Skin epidermis (tissue), 12 donors: Measurements from ENCODE around the gene PCK1.

ENCODE experiments used
- H3K27ac ChIP-seq, 21 experiments: fragments of 200-600 bp; sonication (generic) in 11 of 21; one replicate each; pipeline ENCODE4 v1.5.0; 2020; ENCODE audit warnings: mild to moderate bottlenecking in 3 of 21, inconsistent platforms in 2 of 21, moderate library complexity in 2 of 21
- H3K4me3 ChIP-seq, 7 experiments: fragments of 200-600 bp; sonication (generic) in 2 of 7; one replicate each; pipeline ENCODE4 v1.5.0; 2020; ENCODE audit warnings: inconsistent platforms in 2 of 7, mild to moderate bottlenecking in 2 of 7, moderate library complexity in 1 of 7

Gene PCK1

DNA sequence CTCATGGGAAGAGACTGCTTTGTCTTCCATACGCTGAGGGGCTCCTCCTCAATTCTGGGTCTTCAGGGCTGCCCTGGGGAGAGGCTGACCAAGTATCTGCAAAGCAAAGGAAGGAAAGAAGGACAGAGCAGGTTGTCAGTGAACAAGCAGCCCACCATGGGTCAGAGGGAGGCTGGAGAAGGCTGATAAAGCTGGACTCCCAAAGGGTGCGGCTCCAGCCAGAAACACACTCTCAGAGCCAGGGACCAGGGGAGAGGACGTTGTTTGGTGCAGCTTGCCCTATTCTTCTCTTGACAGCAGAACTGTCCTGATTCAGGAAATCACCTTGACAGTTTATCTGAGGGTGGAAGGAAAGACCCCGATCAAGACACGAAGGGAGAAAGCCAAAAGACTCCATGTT, 25.6 kb upstream of the PCK1 start:
- Histone ChIP-seq H3K4me3 (no peak overlapping the region), H3K27ac (no peak overlapping the region)

DNA sequence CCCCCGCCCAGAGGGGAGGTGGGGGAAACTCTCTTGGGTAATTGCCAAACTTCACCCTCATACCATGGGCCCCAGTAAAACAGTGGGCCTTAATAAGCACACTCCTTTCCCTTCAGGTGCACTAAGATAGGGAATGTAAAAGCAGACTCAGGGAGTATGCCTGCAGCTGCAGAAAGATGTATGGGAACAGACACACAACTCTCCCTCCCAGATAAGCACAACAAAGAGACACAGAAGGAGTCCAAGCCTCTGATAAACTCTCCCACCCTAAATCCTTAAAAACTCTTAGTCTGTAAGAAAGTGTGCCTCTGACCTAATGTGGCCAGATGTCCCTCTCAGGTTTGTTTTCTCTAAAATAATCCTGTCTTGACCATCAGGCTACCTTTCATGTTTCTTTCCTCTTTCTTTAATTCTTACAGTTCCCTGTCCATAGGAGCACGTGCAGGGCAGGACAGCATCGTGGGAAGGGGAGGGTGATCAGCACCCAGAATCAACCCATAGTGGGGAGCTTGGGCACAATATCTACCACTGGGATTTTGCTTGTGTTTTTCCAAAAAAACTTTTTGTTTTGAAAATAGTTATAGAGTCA, 24.7 kb upstream of the PCK1 start:
- Histone ChIP-seq H3K27ac (no peak overlapping the region), H3K4me3 (no peak overlapping the region)

DNA sequence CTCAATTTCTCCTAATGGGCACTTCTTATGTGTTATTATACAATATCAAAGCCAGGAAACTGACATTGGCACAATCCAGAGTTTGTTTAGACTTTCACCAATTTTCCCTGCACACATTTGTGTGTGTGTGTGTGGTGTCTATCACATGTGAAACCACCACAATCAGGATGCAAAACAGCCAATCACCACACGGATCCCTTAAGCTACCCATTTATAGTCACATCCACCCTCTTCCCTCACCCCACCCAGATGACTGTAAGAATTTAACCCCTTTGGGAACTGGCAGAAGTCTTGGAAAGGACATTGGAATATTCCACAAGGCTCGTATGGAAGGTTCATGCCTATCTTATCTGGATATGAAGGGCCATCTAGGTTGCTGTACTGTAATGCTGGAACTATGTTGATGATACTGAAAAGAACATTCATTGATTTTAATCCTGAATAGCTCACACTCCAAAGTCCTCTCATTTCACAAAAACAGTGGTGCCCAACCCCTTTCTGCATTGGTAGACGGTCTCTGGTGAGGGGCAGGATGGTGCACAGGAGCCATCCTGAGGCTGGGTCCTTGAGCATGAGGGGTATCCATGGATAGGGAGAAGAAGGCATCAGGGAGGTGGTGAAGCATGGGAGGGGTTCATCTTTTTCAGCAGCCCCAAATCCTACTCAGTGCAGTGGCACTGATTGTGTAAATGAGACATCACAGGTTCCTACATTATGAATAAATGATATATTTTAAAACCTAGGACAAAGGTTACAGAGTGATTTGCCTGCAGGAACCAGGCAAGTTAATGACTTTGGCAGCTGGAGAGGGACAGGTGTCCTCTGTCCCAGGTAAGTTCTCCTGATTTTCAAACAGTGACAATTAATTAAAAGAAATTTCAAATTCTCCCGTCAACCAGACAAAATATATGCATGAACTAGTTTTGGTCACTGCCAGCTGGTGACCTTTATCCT, 23.9 kb upstream of the PCK1 start:
- no peak overlapping the region for H3K4me3 ChIP-seq
- no peak overlapping the region for H3K27ac ChIP-seq

DNA sequence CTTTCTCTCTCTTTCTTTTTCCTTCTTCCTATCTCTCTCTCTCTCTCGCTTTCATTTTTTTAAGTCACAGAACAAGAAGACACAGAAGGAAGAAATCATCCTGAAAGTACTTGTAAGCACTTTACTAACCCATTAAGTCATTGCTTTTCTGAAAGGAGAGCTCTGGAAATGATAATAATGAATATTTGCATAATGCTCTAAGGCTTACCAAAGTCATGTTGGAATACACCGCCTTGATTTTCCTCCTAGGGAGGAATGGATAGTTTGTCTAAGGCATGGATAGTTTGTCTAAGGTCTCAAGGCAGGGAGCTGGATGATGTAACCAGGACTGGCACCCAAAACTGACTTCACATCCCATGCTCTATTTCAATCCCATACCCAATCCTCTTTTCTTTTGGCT, 23.1 kb upstream of the PCK1 start:
- Histone ChIP-seq H3K27ac (no peak overlapping the region), H3K4me3 (no peak overlapping the region)

DNA sequence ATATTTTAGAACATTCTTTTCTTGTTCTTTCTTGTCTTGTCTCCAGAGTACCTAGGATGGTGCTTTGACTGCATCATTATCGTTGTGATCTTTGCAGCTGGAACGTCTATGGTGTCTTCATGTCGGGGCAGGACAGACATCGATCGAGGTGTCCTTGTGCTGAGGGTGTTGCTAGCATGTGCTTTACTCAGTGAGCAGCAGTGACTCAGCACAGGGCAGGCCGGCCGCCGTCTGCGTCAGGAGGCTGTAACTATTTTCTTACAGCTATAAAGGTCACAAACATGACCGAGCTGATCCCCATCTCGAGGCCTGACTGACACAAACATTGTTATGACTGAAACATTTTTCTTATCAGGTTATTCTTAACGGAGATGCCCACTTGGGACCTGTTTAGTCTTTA, 21.0 kb upstream of the PCK1 start:
- Histone ChIP-seq H3K4me3 (no peak overlapping the region), H3K27ac (no peak overlapping the region)

DNA sequence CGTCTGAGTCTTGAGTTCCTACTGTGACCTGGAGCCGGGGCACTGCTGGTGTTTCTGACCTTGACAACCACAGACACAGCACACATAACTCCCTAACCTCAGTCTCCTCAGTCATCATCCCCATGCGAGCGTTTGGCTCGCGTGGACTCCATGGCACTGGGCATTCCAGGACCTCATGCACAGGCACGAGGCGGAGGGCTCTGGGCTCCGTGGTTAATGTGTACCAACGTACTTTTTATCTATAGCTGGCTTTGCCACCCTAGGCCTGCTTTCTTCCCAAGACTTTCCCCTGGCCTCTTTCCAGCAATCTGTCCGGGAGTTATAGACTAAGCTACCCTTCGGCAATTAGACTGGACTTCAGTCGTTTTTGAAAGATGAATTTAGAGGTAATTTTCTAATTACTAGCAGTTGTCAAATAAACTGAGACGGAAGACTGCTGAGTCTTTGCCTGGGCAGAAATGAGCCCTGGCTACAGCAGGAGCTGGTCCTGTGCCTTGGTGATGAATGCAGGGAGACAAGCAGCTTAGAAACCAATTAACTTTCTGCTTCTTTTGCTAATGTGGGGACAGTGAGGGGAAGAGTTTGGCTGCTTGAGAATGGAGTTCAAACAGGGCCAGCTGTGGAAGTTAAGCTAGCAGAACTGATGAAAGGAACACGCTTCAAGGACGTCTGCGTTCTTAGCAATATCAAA, 19.9 kb upstream of the PCK1 start:
- no peak overlapping the region for H3K27ac ChIP-seq
- H3K4me3 ChIP-seq = no peak overlapping the region

DNA sequence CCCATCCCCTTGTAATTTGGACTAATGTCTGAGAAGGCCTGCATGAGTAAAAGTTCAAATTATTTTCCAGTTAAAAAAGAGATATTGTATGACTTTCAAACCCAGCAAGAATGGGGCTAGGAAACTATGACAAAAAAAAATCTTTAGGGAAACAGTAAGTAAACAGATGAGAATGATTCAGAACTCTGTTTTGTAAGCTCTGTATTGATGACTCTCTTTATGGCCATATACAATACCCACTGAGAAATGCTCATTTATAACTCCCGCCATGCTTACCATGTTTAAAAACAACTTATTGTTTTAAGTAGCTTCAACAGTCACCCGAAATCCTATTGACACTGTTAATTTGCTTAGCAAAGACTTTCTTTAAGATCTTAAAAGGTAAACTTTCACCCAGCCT, 17.2 kb upstream of the PCK1 start:
- H3K27ac ChIP-seq = no peak overlapping the region
- no peak overlapping the region for H3K4me3 ChIP-seq

DNA sequence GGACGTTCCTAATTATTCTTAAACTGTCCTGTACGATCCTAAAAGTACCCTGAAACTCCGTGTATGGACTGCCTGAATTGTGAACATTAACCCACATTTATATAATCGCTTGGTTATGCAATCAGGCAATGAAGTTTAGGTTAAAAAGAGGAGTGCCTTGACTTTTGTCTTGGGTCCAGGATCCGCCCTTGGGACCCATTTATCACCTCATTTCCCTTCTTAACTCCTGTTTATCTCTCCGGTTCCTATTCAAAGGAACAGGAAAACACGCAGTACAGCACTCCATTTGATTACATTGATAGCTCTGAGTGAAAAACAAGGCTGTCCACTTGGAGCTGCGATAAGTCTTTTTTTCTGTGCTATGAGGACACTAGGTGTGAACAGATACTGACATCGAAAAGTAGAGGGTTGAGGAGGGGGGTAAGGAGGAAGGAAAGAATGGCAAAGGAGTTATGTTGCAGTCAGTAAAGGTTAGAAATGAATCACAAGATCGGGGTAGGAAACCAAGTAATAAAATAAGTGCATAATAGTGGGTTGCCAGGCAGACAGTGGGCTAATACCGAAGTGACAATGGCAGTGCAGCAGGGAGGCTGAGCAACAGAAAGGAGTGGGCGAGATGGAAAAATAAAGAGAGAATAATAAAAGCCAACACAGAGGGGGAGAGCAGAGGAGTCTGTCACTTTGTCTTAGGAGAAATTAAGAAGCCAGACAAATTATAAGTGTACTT, 15.9 kb upstream of the PCK1 start:
- H3K27ac ChIP-seq = peak overlapping the region in 4 of 21 experiments; percentile 6 to 43 (median 20)
- H3K4me3 ChIP-seq = no peak overlapping the region

DNA sequence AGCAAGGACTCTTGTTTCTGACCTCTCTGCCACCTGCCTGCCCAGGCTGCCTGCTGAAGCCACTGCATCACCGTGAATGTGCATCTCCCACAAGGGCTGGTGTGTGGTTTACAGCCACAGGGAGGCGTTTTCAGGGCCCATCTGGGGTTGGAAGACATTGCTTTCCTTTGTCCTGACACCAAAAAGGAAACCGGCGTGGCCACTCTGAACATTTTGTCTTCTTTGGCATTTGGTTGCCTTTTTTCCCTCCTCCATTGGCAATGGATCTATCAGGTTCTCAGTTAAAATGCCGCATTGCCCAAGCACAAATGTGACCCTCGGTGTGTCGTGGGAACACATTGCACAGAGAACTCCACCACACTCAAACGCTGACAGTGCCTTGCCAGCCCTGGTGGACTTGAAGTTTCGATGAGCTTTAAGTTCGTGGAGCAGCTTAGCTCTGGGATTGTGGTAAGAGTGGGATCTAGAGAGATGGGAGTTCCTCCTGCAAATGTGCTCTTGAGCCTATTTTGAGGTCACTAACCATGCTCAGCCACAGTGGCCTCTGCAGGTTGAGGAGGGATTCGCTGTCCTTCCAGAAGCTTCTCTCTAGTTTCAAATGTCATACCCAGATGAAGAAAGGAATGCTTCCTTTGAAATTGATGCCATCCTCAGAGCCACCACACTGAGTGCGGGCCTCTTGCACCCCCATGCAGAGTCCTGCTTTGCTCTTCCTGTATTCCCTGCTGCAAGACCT, 14.8 kb upstream of the PCK1 start:
- peak overlapping the region in 2 of 21 experiments; percentile 25 to 43 for H3K27ac ChIP-seq

DNA sequence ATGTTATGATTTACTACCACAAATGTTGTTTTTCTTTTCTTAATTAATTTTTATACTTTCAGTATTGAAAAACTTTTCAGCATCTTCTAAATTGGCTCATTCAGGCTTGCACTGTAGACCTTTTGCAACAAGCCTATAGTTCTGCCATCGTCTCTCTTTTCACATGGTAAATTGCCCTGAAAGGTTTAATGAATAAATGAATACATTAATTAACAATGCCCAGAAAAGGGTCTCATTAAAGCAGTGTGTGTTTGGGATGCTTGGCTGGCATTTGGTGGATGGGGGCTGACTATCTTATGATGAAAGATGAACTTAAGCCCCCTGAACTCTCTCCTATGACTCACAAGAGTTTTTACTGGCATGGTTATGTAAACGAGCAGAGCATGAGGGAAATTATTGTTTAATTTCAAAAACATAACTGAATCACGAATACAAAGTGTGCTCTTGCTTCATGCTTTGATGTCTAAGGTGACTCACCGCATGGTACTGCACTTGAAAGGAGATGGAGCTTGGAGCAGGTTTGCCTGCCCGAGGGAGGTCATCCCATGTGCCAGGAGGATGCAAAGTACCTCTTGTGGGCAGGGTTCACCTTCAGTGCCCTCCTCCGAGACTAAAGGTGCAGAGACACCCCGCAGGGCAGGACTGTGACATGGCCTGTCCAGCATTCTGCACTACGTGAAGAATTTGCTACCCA, 13.8 kb upstream of the PCK1 start:
- Histone ChIP-seq H3K27ac (no peak overlapping the region), H3K4me3 (no peak overlapping the region)

More for the DNA sequence above, 14.8 kb upstream of the PCK1 start:
- no peak overlapping the region for H3K4me3 ChIP-seq

DNA sequence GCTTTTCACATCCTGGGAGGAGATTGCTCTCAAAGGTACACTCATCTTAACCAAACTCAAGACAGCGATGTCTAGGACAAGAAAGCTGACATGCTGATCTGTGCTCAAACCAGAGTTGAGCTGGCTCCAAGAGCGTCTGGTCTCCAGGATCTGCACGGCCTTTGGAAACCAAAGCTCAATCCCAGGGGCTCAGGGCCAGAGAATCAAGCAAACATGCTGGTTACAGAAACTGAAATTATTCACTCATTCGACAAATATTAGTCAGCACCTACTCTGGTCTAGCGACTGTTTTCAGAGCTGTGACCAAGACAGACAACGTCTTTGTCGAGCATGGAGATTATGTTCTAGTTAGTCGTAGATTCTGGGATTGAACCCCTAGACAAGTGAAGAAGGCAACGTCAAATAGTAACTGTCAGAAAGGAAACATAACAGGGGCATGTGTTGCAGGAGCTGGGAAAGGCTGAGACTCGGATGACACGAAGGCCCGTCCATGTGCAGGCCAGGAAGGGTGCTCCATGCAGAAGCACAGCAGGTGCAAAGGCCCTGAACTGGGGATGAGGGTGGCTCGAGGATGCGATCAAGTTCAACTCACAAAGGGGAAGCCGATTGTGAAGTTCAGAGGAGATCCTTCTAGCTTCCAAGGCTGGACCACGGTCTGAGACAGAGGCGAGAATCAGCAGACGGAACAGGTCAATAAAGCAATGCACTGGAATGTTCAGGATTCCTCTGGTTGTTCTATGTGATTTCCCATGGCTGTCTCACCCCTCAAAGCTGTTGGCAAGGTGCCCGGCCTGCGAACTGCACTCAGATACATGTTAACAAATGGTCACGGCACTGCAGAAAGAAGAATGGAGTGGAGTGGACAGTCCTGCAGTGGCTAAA, 12.5 kb upstream of the PCK1 start:
- Histone ChIP-seq H3K27ac (no peak overlapping the region), H3K4me3 (no peak overlapping the region)

DNA sequence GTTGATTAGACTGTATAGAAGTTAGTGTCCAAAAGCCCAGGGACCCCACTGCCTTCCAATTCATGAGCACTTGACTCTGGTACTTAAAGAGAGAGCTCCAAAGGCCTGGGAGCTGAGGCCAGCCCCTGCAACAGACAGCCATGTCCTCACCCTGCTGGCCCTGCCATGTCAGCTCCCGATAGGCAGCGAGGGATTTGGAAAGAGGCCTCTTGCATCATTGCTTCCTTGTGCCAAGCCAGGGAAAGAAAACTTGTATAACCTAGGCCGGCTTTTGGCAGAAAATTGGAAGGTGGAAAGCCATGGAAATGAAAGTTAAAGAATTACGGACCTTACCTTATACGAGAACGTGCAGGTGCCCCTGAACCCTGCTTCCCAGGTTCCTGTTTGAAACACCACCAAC, 8.4 kb upstream of the PCK1 start:
- no peak overlapping the region for H3K4me3 ChIP-seq
- H3K27ac ChIP-seq = no peak overlapping the region

DNA sequence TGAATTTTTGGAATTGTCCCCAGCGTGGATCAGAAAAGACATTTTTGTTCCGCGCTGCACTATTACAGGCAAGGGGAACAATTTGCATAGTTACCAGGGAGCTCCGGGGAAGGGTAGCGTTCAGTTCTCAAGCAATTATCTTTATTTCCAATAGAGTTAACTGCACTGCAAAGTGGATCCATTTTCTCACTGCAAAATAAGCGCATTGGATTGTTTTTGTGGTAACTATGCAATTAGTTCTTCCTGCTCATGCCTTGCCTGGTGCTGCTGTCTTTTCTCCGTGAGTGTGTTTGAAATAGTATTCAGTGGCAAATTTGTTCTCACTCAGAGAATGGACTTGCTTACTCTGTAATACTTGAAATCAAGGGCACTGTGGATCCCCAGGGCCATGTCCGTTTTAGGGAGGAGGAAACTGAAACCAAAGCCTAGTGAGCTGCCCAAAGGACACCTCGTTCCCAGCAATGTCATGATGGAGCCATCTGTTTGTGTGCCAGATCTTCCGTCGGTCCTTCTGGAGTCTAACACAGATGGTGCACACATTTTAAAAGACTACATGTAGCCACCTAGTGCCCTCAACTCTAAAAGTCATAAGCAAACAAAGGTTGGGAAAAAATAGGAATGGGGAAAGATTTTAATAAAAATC, 7.4 kb upstream of the PCK1 start:
- no peak overlapping the region for H3K4me3 ChIP-seq
- H3K27ac ChIP-seq = no peak overlapping the region

DNA sequence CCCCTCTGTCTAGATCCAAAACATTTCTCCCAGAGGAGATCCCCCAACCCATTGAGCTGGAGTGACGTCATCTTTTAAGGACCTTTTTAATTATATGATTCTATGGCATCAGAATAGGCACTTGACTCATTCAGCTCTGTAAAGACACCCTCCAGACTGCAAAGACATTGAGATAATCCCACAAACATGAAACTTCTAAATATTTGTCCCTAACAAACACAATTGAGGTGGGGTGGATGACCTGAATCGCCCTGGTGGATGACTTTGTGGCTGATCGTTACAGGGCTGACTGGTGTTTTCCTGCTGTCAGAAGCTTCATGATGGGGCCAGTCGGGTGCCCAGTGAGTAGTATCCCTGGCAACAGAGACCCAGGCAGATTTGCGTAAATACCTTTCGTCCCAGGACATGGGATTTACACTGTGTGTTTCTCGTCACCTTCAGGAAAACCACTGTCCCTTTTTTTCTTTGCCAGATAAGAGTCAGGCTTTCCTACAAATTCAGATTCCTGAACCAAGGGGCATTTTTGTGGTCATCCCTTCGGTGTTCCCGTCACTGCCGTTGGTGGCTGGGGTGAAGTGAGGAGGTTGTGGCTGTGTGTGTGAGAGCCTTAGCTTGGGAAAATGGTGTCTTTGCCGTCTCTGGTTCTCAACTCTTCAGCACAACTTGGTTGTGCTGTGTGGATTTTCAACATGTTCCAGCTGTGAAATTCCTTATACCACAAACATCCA, 5.3 kb upstream of the PCK1 start:
- H3K4me3 ChIP-seq = no peak overlapping the region

DNA sequence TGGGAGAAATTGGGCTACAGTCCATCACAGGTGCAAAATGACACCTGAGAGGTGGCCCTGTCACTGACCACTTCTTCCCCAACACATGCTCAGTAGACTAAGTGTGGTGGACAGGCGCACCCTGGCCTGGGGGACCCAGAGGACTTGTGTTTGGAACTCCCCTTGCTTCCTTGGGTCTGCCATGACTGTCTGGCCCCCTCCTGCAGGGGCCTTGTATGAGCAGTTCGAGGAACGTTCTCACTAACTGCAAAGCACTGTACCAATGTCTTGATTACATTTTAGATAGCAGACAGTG, 4.0 kb upstream of the PCK1 start:
- Histone ChIP-seq H3K27ac (no peak overlapping the region), H3K4me3 (no peak overlapping the region)

More for the DNA sequence above, 5.3 kb upstream of the PCK1 start:
- H3K27ac ChIP-seq = no peak overlapping the region

DNA sequence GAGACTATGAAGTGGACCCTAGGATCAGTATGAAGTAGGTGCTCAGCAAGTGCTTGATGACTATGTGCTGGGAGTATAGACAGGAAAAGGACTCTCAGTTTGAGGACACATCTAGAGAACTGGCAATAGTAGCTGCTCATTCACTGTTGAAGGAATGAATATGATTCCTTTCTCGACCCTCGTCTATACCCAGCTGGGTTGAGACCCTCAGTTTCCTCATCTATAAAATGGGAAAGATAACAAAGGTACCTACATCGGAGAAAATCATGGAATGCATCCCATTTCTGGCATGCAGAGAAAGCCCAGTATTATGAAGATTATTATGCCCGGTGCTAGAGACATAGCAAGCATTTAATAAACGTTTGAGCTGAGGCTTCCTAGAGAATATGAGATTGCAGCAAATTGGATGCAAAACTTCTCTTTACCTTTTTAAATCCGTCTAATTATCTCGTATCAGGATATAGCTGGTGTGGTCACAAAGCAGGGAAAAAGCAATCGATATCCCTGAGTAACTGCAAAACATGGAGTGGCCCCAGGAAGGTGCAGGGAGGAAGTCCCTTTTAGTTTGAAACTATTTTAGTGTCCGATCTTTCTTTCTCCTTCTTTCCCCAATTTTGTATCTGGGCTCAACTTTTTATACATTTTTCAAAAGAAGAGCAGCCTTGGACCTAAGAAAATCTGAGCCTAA, 2.8 kb upstream of the PCK1 start:
- no peak overlapping the region for H3K27ac ChIP-seq
- no peak overlapping the region for H3K4me3 ChIP-seq
